Mucosa of descending colon (tissue), 3 donors: Measurements from ENCODE around the gene ORM2. TPM values are rescaled to one million over a fixed set of nuclear protein-coding genes. Genes with fewer than 3 reads are reported as not detected.

ENCODE experiments used
- ATAC-seq: fragments of 200-7000 bp; cut with Tn5 transposase; one replicate; pipeline ENCODE4 v1.9.1; 2020; ENCODE audit warnings: mild to moderate bottlenecking, moderate library complexity
- DNase-seq, 3 donors: peaks; one replicate each; pipeline ENCODE4 v3.0.0-alpha.2; 2020
- H3K36me3 ChIP-seq: fragments of 200-600 bp; one replicate; pipeline ENCODE4 v1.8.0; 2021; ENCODE audit warnings: low read depth, mild to moderate bottlenecking
- H3K4me1 ChIP-seq: fragments of 200-600 bp; one replicate; pipeline ENCODE4 v1.8.0; 2021; ENCODE audit warnings: low read depth, mild to moderate bottlenecking
- H3K4me3 ChIP-seq: fragments of 200-600 bp; one replicate; pipeline ENCODE4 v1.8.0; 2021; ENCODE audit warnings: mild to moderate bottlenecking
- H3K9me3 ChIP-seq: fragments of 200-600 bp; one replicate; pipeline ENCODE4 v1.8.0; 2021; ENCODE audit warnings: mild to moderate bottlenecking
- CTCF ChIP-seq: fragments of 200-600 bp; IDR thresholded peaks from one replicate; pipeline ENCODE4 v1.8.0; 2022; ENCODE audit warnings: antibody characterized with exemption, mild to moderate bottlenecking
- intact Hi-C, 2 donors: fragments of 100-400 bp; cut with DNase I in 1 of 2; cut with micrococcal nuclease in 1 of 2; formaldehyde crosslinking; loops; one replicate each; pipeline versions ENCODE4 v1.11.0 to v1.11.1; 2022; cut with DNase I, micrococcal nuclease
- total RNA-seq, 3 donors: library from RNA; stranded (reverse); fragmentation: NEBNext Ultra II Directional in 2 of 3; extraction: Animal tissue kit (Norgen Biotek cat#: 25700) in 2 of 3; gene quantifications; one replicate each; pipeline versions ENCODE4 v1.2.1 to v1.2.4, GENCODE V29; 2021 to 2023
- donor health status: DM: no; HTN: no; CAD: no; lungs with moderate emphysema.
- donor health status: DM: no; HTN: no; CAD: no.
- donor health status: DM: no; HTN: yes; CAD: no.

The ORM2 gene
- total RNA-seq, 3 donors from 2014 or later = 1.0 TPM; not detected in 2

GRCh38 chr9:114283551-114284111, 46.0 kb upstream of the ORM2 start:
- DNase-seq = peak in 2 of 3 donors; percentile 7 to 29
- no peak for TF ChIP-seq CTCF
- no peaks in the 10 kb centered on the region for H3K9me3 ChIP-seq
- H3K4me1 ChIP-seq = no peaks in the 10 kb centered on the region
- no peaks in the 10 kb centered on the region for H3K36me3 ChIP-seq
- ATAC-seq = no peak
- no peak overlapping the region for H3K4me3 ChIP-seq
- intact Hi-C loops = no loop called here

DNA sequence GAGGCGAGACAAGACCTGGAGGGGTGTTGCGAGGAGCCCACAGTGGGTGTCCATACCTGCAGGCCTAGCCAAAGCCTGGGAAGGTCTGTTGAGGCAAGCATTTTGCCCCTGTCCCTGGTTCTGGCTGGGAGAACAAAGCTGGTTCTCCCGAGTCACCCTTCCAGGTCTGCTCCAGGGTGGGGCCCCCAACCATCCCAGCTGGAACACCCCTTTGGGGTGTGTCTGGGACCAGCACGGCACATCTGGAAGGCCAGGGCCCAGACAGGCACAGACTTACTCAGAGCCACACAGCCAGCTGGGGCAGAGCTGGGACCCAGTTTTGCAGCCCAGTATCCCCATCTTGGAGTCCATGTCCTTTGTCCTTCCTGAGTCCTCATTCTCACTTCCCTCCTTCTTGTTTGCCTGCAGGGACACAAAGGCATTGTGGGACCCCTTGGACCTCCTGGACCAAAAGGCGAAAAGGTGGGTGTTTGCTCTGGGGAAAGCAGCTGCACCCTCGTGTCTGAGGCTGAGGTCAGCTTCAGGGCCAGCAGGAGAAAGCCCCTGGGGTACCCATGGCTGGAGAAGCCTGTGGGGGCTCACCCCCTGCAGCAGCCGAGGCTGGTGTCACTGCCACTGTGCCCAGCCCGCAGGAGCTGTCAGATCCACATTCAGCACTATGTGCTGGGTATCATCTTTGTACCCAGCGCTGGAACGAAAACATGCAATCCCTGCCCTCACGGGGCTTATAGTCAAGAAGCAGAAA, 45.2 kb upstream of the ORM2 start:
- DNase-seq = peak in 1 of 3 donors; percentile 34
- TF ChIP-seq CTCF = no peak
- no peak for ATAC-seq
- Histone ChIP-seq H3K9me3 (no peaks in the 10 kb centered on the region), H3K36me3 (no peaks in the 10 kb centered on the region), H3K4me3 (no peak overlapping the region), H3K4me1 (no peaks in the 10 kb centered on the region)
- intact Hi-C loops = loop anchor here in 1 of 2 donors (5.0 kb wide), 1 partner anchor 132 kb away; no protein-coding TSS in a partner anchor

GRCh38 chr9:114285166-114285867, 44.4 kb upstream of the ORM2 start:
- intact Hi-C loops = loop anchor here in 1 of 2 donors (5.0 kb wide), 1 partner anchor 133 kb away; no protein-coding TSS in a partner anchor
- TF ChIP-seq CTCF = no peak

DNA sequence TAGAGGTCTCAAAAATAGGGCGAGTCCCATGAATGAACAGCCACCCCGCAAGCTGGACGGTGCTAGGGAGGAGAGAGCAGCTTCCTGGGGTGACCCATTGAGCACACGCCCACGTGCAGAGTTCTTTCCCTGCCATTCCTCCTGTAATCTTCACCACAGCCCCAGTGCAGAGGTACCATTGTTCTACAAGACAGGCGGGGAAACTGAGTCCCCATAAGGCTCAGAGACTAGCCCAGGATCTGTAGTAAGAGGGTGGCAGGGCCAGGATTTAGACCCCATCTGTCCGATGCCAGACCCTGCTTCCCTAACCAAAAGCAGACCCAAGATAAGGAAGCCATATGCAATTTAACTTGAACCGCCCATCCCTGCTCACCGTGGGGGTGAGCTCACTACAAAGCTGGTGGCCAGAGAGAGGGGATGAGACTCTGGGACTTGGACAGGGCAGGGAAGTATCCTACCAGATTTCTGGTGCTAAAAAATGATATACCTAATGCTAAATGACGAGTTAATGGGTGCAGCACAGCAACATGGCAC, 43.5 kb upstream of the ORM2 start:
- Histone ChIP-seq H3K9me3 (no peaks in the 10 kb centered on the region), H3K36me3 (no peaks in the 10 kb centered on the region), H3K4me1 (no peaks in the 10 kb centered on the region), H3K4me3 (no peak overlapping the region)
- intact Hi-C loops = loop anchor here in 1 of 2 donors (5.0 kb wide), 1 partner anchor 134 kb away; no protein-coding TSS in a partner anchor
- no peak for ATAC-seq
- no peak for TF ChIP-seq CTCF
- DNase-seq = no peak

More at GRCh38 chr9:114285166-114285867, 44.4 kb upstream of the ORM2 start:
- ATAC-seq (no peak), DNase-seq (peak in 2 of 3 donors; percentile 43 to 62)
- H3K4me1 ChIP-seq = no peaks in the 10 kb centered on the region
- H3K9me3 ChIP-seq = no peaks in the 10 kb centered on the region
- no peak overlapping the region for H3K4me3 ChIP-seq
- H3K36me3 ChIP-seq = no peaks in the 10 kb centered on the region

GRCh38 chr9:114287001-114287762, 42.5 kb upstream of the ORM2 start:
- H3K36me3 ChIP-seq = no peaks in the 10 kb centered on the region
- no peak overlapping the region for H3K4me3 ChIP-seq
- H3K9me3 ChIP-seq = no peaks in the 10 kb centered on the region
- DNase-seq = peak in 2 of 3 donors; percentile 20 to 42
- intact Hi-C loops = loop anchor here in 1 of 2 donors (5.0 kb wide), 1 partner anchor 135 kb away; no protein-coding TSS in a partner anchor
- TF ChIP-seq CTCF = no peak
- ATAC-seq = no peak
- H3K4me1 ChIP-seq = no peaks in the 10 kb centered on the region
